Heart left ventricle (tissue), 16 donors: ENCODE measurements around the gene COMTD1. TPM values are rescaled to one million over a fixed set of nuclear protein-coding genes. Genes with fewer than 3 reads are reported as not detected.
A peak's percentile ranks its signal among the peaks of the same experiment; 100 is the strongest.
"Not testable (repeated sequence)": the region's sequence is repeated elsewhere in the genome, so short reads cannot be mapped to it uniquely, and the experiment has no call there.

Experiments used
- ATAC-seq, 4 donors: fragments of 200-7000 bp; cut with Tn5 transposase; one replicate each; pipeline ENCODE4 v1.9.1; 2020 to 2022; ENCODE audit warnings: moderate library complexity in 4 of 4, mild to moderate bottlenecking in 3 of 4, moderate number of reproducible peaks in 1 of 4
- DNase-seq, 5 donors: peaks; one replicate each; pipeline ENCODE4 v3.0.0-alpha.2; 2020
- H3K27ac ChIP-seq, 12 donors: fragments of 200-600 bp; sonication (generic) in 4 of 12; one replicate each; pipeline versions ENCODE4 v1.5.0 to v1.8.0; 2016 to 2022; ENCODE audit warnings: mild to moderate bottlenecking in 2 of 12
- H3K27me3 ChIP-seq, 9 donors: fragments of 200-600 bp; sonication (generic) in 2 of 9; one replicate each; pipeline versions ENCODE4 v1.5.1 to v1.8.0; 2016 to 2022; ENCODE audit warnings: mild to moderate bottlenecking in 3 of 9
- H3K36me3 ChIP-seq, 9 donors: fragments of 200-600 bp; sonication (generic) in 2 of 9; one replicate each; pipeline versions ENCODE4 v1.5.0 to v1.8.0; 2018 to 2022; ENCODE audit warnings: mild to moderate bottlenecking in 2 of 9
- H3K4me1 ChIP-seq, 12 donors: fragments of 200-600 bp; sonication (generic) in 4 of 12; one replicate each; pipeline versions ENCODE4 v1.5.0 to v1.8.0; 2016 to 2022; ENCODE audit warnings: mild to moderate bottlenecking in 3 of 12
- H3K4me3 ChIP-seq, 12 donors: fragments of 200-600 bp; sonication (generic) in 4 of 12; one replicate each; pipeline versions ENCODE4 v1.5.0 to v1.8.0; 2017 to 2022; ENCODE audit warnings: mild to moderate bottlenecking in 9 of 12, moderate library complexity in 4 of 12
- H3K9me3 ChIP-seq, 12 donors: fragments of 200-600 bp; sonication (generic) in 4 of 12; one replicate each; pipeline versions ENCODE4 v1.5.0 to v1.8.0; 2016 to 2022; ENCODE audit warnings: mild to moderate bottlenecking in 1 of 12
- CTCF ChIP-seq, 12 donors: fragments of 200-600 bp; sonication (generic) in 4 of 12; IDR thresholded peaks; one replicate each; pipeline versions ENCODE4 v1.5.0 to v1.8.0; 2018 to 2022; ENCODE audit warnings: antibody characterized with exemption in 12 of 12, mild to moderate bottlenecking in 5 of 12
- POLR2A ChIP-seq, 2 donors: fragments of 450-650 bp; IDR thresholded peaks; one replicate each; pipeline ENCODE4 v1.6.1; 2017; ENCODE audit warnings: antibody characterized with exemption in 2 of 2, mild to moderate bottlenecking in 2 of 2, moderate library complexity in 2 of 2
- WGBS, 4 donors: extraction: QIAGEN DNeasy Blood & Tissue Kit in 2 of 4; methylation state at CpG; one replicate each; pipeline versions ENCODE4 v1.1.5 to v1.1.7; 2013 to 2018; 5-methylcytosine and 5-hydroxymethylcytosine counted together
- intact Hi-C, 10 donors: fragments of 100-400 bp; cut with DNase I; formaldehyde crosslinking; loops; one replicate each; pipeline versions ENCODE4 v1.11.1 to v1.14.2; 2022
- polyA plus RNA-seq, 2 donors: library from polyadenylated mRNA; stranded (reverse); fragments of 200-250 nt; gene quantifications; one replicate each; pipeline ENCODE4 v1.2.3, GENCODE V29; 2013
- total RNA-seq, 9 donors: library from RNA; depleted of rRNA in 2 of 9; stranded (reverse); fragments of >200 nt in 2 of 9; fragmentation: NEBNext Ultra II Directional in 3 of 9; extraction: Animal tissue kit (Norgen Biotek cat#: 25700) in 3 of 9; gene quantifications; one replicate each; pipeline versions ENCODE4 v1.1.0 to v1.2.4, GENCODE V29; 2016 to 2023
- donor health status: ischemic (EF 13 %, LVEDD 7.1; RV severe dilation, severe dysfunction).
- donor health status: healthy with polysubstance abuse.
- donor health status: DM: no; HTN: yes; CAD: no.
- donor health status: DM: no; HTN: no; CAD: no.
- donor health status: ischemic (EF 25% LVEDD 6.9; RV normal size, moderate dysfunction).
- donor health status: ischemic (EF 25% LVEDD 5.7; RV mildly dilated, moderate dysfunction).
- donor health status: healthy.
- donor health status: DM: yes; HTN: yes; CAD: no.
- donor health status: ischemic (EF 35%, LVEDD 5.7; RV mildly dilated, moderate dysfunction).
- donor health status: nonischemic (EF 11% LVEDD 7.7; RV severe dilation, severe dysfunction).
- donor health status: DM: yes; HTN: yes; CAD: no.
- donor health status: PGD.
- donor health status: ischemic (EF 29% LVEDD 5.4; RV normal size, mild dysfunction).
- donor health status: nonischemic (EF 23%, LVEDD 6.1; RV moderate dilation, normal function).

The COMTD1 gene
- total and polyA plus RNA-seq, 11 donors = 20.8 to 124 (median 38.7) TPM

- Histone ChIP-seq H3K9me3 (no peaks in the 10 kb centered on the region), H3K4me1 (peaks cover 2 to 41% (median 28%) of the 10 kb centered on the region in 12 donors), H3K4me3 (peak overlapping the region; percentile 78 to 100 (median 91)), H3K27me3 (no peaks in the 10 kb centered on the region), H3K27ac (peak overlapping the region; percentile 98 to 100 (median 100)), H3K36me3 (peaks cover 0 to 26% (median 22%) of the 10 kb centered on the region in 9 donors)
- 81 to 85% (median 82%) methylated on average over 15 to 16 of the region's 16 CpGs for WGBS, 4 donors
- no peak for ATAC-seq
- intact Hi-C loops = loop anchor here in 3 of 10 donors (5.0 kb wide), 2 partner anchors 92 to 97 kb away; partner anchors contain the start of gene SAMD8 (in 2 of the 3)
- DNase-seq = peak in 1 of 5 donors; percentile 41
- TF ChIP-seq POLR2A (IDR thresholded peaks at IDR 0.05) (no peak), CTCF (IDR thresholded peaks at IDR 0.05) (no peak)
Measured at GRCh38 chr10:75209086-75209920, 26.5 kb downstream of the COMTD1 start.

- Histone ChIP-seq H3K36me3 (peaks cover 0 to 14% (median 12%) of the 10 kb centered on the region in 9 donors), H3K4me1 (peaks cover 2 to 34% (median 25%) of the 10 kb centered on the region in 12 donors)
Measured at GRCh38 chr10:75208181-75208580, 27.6 kb downstream of the COMTD1 start.

GRCh38 chr10:75207857-75208144 lies 28.0 kb downstream of the COMTD1 start:
- Histone ChIP-seq H3K4me3 (no peak overlapping the region), H3K27ac (peak overlapping the region in 2 of 12 donors; percentile 7 to 99), H3K4me1 (peaks cover 2 to 34% (median 25%) of the 10 kb centered on the region in 12 donors), H3K36me3 (peaks cover 0 to 11% (median 8%) of the 10 kb centered on the region in 9 donors), H3K27me3 (no peaks in the 10 kb centered on the region), H3K9me3 (no peaks in the 10 kb centered on the region)
- DNase-seq (no peak), ATAC-seq (no peak)
- 86 to 100% (median 95%) methylated on average over 1 of the region's 1 CpG for WGBS, 4 donors
- TF ChIP-seq POLR2A (IDR thresholded peaks at IDR 0.05) (no peak), CTCF (IDR thresholded peaks at IDR 0.05) (no peak)
- intact Hi-C loops = loop anchor here in 3 of 10 donors (5.0 kb wide), 2 partner anchors 90 to 96 kb away; partner anchors contain the start of gene SAMD8 (in 2 of the 3)

More at GRCh38 chr10:75208181-75208580, 27.6 kb downstream of the COMTD1 start:
- Histone ChIP-seq H3K4me3 (no peak overlapping the region), H3K9me3 (no peaks in the 10 kb centered on the region), H3K27me3 (no peaks in the 10 kb centered on the region), H3K27ac (peak overlapping the region in 3 of 12 donors; percentile 4 to 99 (median 7))
- intact Hi-C loops = loop anchor here in 3 of 10 donors (5.0 kb wide), 2 partner anchors 91 to 96 kb away; partner anchors contain the start of gene SAMD8 (in 2 of the 3)
- no peak for TF ChIP-seq POLR2A (IDR thresholded peaks at IDR 0.05)
- ATAC-seq = no peak
- 72 to 84% (median 83%) methylated on average over 4 of the region's 4 CpGs for WGBS, 4 donors
- DNase-seq = peak in 1 of 5 donors; percentile 32

- Histone ChIP-seq H3K27me3 (no peaks in the 10 kb centered on the region), H3K9me3 (no peaks in the 10 kb centered on the region), H3K4me3 (no peak overlapping the region), H3K27ac (peak overlapping the region in 1 of 12 donors; percentile 99), H3K36me3 (peaks cover 0 to 7% (median 3%) of the 10 kb centered on the region in 9 donors), H3K4me1 (peaks cover under 1 to 34% (median 24%) of the 10 kb centered on the region in 12 donors)
- no peak for ATAC-seq
- no peak for TF ChIP-seq CTCF (IDR thresholded peaks at IDR 0.05)
- no peak for DNase-seq
- 68 to 79% (median 70%) methylated on average over 12 to 13 of the region's 13 CpGs for WGBS, 4 donors
- intact Hi-C loops = loop anchor here in 3 of 10 donors (5.0 kb wide), 2 partner anchors 90 to 95 kb away; partner anchors contain the start of gene SAMD8 (in 2 of the 3)
Measured at GRCh38 chr10:75207079-75207856, 28.5 kb downstream of the COMTD1 start.

GRCh38 chr10:75206638-75207037 lies 29.1 kb downstream of the COMTD1 start:
- ATAC-seq, H3K27me3 ChIP-seq, H3K27ac ChIP-seq, H3K4me3 ChIP-seq, H3K9me3 ChIP-seq, DNase-seq, H3K36me3 ChIP-seq: not testable (repeated sequence)
- 93 to 94% (median 94%) methylated on average over 14 of the region's 14 CpGs for WGBS, 4 donors
- H3K4me1 ChIP-seq = peaks cover 0 to 29% (median 18%) of the 10 kb centered on the region in 12 donors
- intact Hi-C loops = loop anchor here in 3 of 10 donors (5.0 kb wide), 2 partner anchors 89 to 94 kb away; partner anchors contain the start of gene SAMD8 (in 2 of the 3)
